ENCODE measurements around the gene ZBTB11.

DNA sequence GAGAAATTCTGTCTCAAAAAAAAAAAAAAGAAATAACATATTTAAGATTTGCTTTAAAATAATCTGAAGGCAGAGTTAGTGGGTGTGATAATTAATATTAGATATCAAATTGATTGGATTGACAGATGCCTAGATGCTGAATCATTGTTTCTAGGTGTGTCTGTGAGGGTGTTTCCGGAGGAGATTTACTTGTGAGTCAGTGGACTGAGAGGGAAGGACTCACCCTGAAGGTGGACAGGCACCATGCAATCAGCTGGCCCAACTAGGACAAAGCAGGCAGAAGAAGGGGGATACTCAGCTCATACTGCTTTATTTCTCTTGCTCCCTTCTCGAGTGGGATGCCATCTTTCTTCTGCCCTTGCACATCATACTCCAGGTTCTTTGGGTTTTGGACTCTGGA lies 26.2 kb upstream of the ZBTB11 start:
- TF ChIP-seq GATA3 (IDR thresholded peaks at IDR 0.05; ENCODE audit: low read depth, low read length) (no peak), GATA2 (IDR thresholded peaks at IDR 0.05; ENCODE audit: low read depth, low read length) (no peak)
